Measurements from ENCODE around the gene R3HDM2.
A peak's percentile ranks its signal among the peaks of the same experiment; 100 is the strongest.

Gene R3HDM2

DNA sequence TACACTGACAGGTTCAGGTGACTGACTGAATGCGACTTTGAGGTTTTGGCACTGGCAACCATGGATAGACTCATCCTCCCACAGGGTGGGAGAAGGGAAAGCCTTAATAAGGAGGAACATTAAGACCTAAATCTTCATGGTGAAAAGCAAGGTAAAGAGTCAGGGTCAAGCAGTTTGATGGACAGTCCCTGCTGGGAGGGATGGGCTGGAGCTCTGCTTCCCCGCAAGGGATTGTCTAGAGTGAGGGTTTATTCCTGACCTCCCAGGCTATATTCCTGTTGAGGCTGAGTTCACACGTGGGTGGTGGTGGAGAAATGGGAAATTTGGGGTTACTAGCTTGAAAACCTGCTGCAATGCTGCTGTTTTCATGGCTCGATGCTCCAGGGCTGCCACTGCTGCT, 170.5 kb downstream of the R3HDM2 start:
- no peak for DNase-seq

DNA sequence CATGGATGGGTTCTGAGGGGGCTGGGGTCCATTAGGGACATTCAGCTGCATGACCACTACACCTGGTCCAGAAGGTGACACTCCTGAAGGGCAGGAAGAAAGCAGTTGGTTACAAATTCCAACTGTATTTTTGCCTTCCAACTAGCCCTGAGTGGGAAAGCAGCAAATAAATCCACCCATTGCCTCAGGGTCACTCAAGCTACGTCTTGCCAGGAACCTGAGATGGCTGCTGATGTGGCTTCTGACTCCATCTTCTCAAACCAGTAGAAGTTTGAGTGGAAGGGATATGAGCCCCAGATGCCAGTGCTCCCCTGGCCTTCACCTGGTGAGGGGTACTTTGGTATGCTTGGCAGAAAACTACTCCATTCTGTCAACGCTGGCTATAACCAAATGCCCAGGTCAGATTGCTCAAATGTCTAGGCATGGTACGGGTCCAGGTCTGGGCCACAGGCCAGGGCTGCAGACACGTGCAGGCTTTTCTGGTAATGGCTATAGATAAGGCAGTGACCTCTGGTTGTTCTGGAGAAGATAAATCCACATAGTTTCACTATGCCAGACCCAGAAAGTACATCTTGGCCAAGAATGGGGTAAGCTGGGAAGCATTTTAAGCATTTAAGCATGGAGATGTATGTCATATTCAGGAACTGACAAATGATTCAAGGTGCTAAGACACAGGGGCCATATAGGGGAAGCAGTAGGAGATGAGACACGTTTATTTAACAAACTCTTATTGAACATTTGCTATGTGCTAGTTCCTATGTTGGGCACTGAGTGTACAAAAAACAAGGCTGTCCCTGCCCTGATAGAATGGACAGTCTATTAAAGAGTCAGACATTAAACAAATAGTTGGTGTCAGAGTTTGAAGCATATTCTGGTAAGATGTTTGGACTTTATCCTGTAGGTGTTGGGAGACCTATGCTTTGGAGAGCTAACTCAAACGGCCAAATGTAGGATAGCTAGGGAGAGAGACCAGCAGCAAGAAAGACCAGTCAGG, 171.6 kb downstream of the R3HDM2 start:
- no peak for DNase-seq

DNA sequence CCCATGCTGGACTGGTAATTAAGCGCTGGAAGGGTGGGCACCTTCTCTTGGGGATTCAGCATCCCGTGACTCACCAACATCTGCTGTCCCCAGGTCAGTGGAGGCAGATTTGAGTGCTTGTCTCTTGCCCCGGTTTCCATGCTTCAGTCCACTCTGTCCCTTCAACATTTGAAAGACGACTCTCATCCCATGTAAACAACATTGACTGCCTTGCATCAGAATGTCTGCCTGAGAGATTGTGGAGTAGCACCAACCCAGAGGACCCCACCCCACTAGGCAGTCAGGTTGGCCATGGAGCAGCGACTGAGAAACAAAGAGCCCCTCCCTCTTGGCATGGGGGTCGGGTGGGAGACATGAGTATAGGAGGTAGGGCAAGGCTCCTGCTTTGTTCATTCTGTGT, 174.9 kb downstream of the R3HDM2 start:
- no peak for DNase-seq

DNA sequence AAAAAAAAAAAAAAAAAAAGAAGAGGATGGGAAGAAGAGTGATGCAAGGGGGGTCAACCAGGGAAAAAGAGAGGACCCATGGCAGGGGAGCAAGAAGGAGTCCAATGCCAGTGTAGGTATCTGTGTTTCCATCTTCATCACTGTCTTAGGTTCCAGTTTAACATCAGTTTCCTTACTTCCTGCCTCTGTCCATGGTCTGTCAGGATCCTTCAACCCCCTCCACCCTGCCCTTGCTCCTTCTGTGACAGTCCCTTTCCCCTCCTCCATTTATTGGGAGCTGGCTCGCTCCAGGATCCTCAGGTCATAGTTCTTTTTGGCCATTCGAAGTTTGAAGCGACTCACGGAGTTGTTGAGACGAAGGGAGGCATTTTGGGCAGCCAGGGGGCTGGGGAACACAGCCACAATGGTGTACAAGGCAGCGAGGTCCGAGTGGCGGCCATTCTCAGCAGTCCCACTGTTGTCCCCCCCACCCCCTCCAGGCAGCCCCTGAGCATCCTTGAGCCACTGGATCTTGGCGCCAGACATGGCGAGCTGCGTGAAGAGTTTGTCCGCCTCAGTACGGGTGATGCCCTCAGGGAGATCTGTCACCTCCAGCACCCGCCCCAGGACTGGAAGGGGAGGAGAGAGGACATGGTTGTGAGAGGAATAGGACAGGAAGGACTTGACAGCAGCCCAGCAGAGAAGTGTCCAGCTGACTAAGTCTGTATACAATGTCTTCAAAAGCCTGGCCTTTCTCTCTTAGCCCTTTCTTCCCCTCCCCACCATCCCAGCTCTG, 176.2 kb downstream of the R3HDM2 start:
- DNase-seq, result no peak

DNA sequence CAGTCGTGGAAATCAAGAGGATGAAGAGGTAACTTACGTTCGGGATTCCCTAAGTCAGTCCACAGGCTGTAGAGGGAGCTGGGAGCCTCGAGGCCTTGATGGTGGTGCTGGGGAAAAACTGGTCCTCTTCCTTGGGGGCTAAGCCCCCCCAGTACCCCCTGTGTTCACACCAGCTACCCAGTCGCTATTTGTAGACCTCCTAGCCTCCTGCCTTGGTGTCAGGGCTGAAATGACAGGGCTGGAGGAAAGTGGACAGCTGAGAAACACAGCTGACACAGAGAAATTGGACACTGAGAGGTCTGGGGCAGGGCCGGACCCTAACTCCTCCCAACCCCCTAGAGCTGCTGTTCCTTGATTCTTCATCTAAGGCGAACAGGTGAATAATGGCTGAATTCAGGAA, 179.9 kb downstream of the R3HDM2 start, which contains the start of gene STAC3:
Gene STAC3 (minus strand): TSS at position 232 of the 400 bp plus-strand sequence. CDS start 1,551 bp downstream, outside the sequence.
- no peak for DNase-seq

DNA sequence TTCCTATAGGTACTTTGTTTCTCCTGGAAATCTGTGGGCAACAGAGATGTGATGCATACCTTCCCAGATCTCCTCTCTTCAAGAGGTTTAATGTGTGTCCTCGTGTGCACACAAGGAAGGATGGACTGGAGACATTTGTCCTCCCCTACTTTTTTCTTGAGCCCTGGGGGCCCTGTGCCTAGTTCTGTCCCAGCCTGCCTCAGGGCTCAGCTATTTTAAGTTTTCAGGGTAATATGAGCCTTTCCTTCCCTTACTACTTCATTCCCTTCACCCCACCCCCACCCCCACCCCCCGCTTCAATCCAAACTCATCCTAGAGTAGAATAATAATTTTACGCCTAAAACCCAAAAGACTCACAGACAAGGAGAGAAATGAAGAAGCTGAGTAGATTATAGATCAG, 180.3 kb downstream of the R3HDM2 start:
- DNase-seq, result no peak

DNA sequence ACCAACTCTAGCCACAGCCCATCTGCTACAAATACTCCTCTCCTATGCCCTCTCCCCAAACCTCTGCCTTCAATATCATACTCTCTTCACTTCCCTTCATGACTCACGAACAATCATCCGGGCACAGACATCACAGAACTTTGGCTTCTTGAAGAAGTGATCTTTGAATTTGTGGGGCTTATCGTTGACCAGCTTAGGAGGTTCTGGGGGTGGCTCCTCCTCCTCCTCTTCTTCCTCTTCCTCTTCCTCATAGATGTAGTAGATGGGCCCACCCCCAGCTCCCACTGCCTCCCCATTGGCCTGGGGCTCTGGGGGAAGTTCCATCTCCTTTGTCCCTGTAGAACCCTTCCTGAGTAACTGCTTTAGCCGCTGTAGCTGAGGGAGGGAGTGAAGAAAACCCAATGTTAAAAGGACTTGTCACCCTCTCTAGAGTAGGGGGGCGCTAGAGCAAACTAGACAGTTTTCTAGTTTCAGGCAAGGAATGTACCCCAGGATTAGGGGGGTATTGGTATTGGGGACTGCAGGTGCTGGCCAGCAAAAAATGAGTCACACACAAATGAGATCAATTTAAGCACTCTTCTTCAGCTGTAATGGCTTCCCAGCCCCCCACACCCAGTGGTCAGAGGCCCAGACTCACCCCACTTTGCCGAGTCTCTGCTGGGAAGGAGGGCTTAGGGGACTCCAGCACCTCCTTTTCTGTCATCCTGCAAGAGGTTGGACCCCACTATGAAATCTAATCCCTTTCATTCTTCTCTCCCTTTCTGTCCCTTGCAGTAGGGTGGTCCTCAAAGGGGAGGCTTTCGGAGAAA, 181.7 kb downstream of the R3HDM2 start:
- no peak for DNase-seq

DNA sequence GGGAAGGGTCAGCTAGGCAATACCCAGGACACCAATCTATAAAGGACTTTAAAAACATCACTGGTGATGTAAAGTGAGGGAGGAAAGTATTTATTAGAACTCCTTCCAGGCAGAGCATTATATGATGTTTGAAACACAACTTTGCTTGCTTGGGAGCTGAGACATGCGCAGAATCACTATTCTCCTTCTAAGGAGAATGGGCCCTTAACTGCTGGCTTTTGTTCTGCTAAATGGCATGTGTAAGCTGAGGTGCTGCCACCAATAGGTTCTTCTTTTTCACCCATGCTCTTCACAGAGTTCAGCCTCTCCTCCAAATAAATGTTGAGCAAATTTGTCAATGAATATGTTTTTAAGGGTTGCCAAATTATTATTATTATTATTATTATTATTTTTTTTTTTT, 183.8 kb downstream of the R3HDM2 start:
- no peak for DNase-seq

DNA sequence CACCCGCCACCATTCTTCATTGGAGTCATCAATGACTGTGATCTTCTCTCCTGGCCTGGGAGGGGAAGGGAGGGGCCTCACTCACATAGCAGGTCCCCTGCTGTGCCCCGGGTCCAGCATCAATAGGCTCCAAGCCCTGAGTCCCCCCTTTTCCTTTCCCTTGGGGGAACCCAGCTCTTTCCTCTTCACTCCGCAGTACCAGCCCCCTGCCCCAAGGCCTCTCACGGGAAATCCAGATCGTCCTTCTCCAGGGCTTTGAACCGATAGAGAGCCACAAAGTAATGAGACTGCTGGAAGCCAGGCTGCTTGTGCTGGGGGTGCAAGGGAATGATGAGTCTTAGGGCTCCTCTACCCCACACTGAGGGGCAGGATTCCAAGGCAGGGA, 186.5 kb downstream of the R3HDM2 start:
- DNase-seq, result no peak

DNA sequence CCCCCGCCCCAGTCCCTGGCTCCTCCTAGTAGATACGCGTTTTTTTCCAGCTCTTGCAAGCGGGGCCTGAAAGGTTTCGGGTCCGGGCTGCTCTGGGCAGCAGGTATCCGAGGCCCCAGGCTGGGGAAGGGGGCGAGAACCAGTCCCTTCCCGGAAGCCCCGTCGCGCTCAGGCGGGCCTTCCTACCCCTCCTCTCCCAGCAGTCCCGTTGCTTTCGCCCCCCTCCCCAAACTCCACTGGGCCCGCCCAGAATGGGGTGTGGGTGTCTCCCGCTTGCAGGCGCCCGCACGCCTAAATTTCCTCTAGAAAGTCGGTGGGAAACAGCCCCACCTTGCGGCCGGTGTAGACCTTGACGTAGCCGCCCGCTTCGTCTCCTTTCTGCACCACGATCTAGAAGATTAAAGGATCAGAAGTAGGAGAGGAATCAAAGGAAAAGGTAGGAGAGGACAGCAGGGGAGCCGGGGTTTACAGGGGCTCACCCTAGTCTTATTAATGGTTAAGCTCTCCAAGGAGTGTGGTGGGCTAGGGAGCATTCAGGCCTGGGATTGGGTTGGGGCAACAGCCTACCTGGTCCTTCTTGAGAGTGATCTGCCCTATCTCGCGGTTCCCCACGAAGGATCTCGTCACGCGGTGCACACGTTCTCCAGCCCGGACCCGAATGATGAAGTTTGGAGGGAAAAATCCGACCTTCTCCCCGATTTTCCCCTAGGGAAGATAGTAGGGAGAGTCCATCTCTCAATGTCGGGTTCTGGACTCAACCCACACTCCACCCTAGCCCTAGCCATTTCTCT, 187.1 kb downstream of the R3HDM2 start:
- DNase-seq, result peak; percentile 46

DNA sequence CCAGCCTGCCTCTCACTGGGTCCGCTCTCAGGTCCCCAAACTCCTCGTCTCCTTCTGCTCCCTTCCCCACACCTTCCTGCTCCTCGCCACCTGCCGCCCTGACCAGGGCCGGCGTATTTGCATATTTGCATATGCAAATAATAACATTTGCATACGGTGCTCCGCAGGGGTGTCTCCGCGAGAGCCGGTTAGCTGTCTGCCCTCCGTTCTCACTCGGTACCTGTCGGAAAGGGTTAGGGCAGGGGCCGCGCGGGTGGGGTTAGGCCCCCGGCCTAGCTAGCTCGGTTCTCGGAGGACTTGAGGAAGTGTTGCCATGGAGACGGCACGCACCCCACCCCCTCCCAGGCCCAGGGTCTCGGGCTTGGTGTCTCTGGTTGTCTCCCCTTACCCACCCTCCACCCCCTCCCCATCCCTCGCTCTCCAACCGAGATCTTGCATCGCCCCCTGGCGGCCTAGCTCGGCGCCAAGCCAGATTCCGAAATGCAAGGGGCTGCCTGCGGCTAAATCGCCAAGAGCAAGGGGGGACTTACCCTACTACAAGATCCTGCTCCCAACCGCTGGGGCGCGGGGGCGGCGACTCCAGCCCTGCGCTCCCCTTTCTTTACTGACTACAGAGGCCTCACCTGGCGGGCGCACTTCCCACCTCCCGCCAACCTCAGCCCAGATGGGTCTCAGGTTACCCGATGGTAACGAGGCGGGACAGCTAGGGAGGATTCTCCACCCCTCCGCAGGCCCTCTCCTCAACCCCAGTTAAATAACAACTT, 188.0 kb downstream of the R3HDM2 start:
- DNase-seq, result no peak

DNA sequence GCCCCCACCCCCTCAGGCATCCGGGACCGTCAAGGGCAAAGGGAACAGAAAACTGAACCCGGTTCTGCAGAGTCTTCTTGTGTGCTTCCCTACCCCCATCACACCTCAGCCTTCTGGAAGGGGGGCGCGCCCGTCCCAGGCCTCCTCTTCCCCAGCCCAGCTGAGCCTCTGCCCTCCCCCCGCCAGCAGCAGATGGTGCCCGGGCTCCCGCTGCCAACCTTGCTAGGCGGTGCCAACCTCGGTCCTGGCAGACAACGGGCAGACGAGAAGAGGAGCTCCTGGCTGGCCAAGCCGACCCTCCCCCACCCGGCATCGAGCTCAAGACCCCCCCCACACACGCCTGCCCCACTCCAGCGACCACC, 188.5 kb downstream of the R3HDM2 start:
- peak; percentile 10 for DNase-seq

DNA sequence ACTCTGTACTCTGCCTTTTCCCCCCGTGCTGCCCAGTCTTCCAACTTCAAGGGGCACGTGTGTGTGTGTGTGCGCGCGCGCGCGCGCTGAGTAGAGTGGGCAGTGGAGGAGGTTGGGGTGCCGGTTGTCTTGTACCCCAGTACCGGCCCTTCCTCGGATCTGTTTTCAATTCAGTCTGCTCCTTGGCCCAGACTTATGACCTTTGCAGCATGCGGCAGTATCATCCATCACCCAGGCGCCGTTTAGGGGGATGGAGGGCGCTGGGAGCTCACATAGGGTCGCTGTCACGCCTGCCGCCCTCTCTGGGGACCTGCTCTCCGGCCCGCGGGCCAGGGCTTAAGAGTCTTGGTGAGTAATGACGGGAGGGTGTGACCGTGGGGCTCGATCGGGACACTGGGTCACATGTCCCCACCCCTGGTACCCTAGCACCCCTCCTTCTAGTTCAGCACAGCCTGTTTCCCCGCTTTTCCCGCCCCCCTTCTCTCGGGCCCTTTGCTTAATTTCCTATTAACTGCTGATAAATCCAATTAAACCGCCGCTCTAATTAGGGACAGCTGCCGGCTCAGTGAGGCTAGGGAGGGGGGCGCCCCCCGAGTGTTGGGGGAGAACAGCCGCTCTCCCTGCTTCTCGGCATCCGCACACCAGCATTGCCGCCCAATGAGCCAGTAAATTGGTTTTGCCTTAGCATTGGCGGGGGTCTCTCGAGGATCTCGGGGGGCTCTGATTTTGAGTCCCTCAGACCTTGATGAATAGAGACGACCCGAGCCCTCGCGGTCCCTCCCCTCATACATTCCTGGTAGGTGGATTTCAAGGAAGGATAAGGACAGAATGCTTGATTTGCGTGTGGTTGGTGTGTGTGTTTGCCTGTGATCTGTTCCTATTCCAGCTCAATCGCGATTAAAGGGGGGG, 189.2 kb downstream of the R3HDM2 start:
- no peak for DNase-seq

DNA sequence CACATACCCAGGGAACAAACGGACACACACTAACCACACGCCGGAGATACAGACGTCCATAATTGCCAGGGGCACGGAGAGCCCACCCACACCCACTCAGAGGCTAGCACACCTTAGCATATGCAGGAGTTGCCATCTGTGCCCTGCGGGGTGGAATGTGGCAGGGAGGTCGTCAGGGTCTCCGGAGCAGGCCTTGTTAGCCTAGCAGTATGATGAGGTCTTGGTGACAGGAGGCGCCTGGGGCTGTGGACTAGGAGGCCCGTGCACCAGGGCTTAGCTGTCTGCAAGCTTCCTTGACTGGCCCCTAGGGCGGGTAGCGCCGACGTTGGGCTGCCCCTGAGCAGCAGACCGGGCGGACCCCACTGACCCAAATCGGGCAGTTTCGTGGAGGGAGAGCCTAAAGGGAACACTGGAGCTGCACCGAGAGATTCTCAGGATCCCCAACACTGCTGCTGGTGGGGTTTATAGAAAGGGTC, 189.9 kb downstream of the R3HDM2 start:
- DNase-seq, result no peak

DNA sequence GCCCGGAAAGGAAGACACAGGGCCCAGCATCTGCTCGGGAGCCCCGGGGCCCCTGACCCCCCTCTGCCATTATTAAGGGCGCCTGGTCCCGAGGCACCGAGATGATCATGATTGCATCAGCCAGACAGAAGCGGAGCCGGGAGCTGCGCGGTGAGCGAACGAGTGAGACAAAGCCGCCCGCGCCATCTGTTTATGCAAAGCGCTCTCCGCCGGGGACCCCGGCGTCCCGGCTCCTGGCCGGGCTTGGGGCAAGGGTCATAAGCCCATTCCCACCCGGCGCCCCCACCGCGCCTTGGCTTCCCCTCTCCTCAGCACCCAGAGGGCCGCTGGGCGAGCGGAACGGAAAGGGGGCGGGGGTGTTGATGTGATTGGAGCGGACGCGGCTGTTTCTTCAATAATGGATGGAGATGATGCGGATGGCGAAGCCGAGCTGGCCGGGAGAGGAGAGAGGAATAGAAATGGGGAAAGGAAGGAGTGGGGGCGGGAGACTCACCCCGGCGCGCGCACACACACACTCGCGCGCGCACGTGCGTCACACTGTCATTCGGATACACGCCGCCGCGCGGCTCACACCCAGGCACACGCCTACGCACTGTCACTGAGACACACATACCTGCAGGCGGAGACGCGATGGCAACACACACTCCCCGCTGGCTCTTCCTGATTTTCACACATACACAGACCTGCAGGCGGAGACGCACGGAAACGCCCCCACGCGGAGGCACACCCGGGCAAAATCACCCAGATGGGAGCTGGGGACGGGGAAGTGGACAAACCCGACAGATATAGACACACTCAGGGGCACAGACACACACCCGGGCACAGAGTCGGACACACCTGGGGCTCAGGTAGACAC, 190.5 kb downstream of the R3HDM2 start:
- DNase-seq, result no peak

DNA sequence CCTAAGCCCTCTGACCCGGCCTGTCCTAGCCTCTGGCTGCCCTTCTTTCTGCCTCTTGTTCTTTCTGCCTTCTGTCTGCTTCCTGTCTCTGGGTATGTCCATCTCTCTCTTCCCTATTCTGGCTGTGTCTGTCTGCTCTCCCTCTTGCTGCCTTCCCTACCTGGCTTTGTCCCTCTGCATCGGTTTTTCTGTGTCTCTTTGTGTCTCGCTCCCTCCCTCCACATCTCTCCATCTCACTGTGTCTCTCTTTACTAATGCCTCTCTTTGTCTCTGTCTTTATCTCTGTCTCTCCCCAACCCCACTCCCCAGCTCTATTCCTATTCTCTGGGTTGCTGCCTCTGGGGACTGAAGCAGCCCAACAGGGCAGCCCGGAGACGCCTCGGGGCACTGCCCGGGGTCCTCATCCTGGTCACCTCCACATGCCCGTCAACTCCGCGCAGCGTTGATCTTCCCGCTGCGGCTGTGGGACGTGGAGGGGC, 191.2 kb downstream of the R3HDM2 start:
- DNase-seq, result no peak

DNA sequence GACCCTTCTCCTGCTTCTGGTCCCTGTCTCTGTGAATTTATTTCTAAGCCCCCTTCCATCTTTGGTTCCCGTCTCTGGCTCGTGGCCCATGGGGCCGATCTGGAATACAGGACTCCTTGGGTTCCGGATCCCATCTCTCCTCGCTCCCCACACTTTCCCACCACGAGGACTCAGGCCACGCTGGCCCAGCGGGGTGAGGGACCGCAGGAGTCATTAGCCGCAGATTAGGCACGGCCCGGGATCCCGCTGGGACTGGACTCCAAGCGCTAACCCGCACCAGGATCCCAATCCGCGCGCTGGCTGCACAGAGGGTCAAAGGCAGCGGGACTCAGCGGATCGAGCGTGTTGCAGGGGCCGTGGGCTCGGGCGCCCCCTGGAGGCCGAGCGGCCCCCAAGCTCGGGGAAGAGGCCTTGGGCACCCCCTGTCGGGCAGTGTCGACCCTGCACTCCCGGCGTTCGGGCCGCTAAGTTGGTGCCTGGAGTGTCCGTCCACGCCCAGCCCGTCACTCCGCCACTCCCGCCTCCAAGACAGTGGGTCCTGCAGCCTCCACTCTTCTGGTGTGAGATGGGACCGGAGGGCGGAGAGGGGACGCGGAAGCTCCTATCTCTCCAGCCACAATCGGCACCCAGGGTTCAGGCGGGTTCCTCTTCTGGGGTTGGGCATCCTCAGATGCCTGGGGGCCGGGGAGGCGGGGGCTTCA, 191.8 kb downstream of the R3HDM2 start:
- DNase-seq, result peak; percentile 87

Data from midbrain (tissue), 1 donor.